B cell (primary cell): ENCODE data around the gene KLC4. TPM values are rescaled to one million over a fixed set of nuclear protein-coding genes. Genes with fewer than 3 reads are reported as not detected.

Experiments
- ATAC-seq: fragments of 200-7000 bp; cut with Tn5 transposase; one replicate; pipeline ENCODE4 v1.10.0; 2021; ENCODE audit warnings: low read depth, mild to moderate bottlenecking, moderate number of reproducible peaks, moderate library complexity
- CTCF ChIA-PET: fragments of 350-600 bp; sonication (Branson Sonifier 250); formaldehyde crosslinking; loops from one replicate; lab custom pipeline; 2021; ENCODE audit warnings: antibody characterized with exemption, inconsistent platforms; lab: Charles Lee
- POLR2A ChIA-PET: fragments of 350-600 bp; sonication (Branson Sonifier 250); formaldehyde crosslinking; loops from one replicate; lab custom pipeline; 2021; ENCODE audit warnings: antibody characterized with exemption; lab: Charles Lee
- DNase-seq: peaks from one replicate; pipeline ENCODE4 v3.0.0; 2013
- H2AFZ ChIP-seq: 2 replicates; pipeline ENCODE4 v1.6.1; 2012; ENCODE audit warnings: mild to moderate bottlenecking, low read depth, low read length; ENCODE audit not compliant: insufficient read depth, poor library complexity, severe bottlenecking
- H3K27ac ChIP-seq, 2 donors: 1 replicate in 1 of 2; 2 replicates in 1 of 2; pipeline ENCODE4 v1.5.1; 2012 to 2013; ENCODE audit warnings: low read length in 2 of 2, mild to moderate bottlenecking in 2 of 2, moderate library complexity in 1 of 2
- H3K27me3 ChIP-seq, 4 experiments: fragments of 200-600 bp in 1 of 4; sonication (generic) in 1 of 4; replicated peaks in 1 of 4; 1 replicate in 2 of 4; 2 replicates in 2 of 4; pipeline versions ENCODE4 v1.6.1 to v1.7.0; 2013 to 2016; ENCODE audit warnings: low read length in 3 of 4, mild to moderate bottlenecking in 2 of 4, mixed read lengths in 1 of 4, moderate library complexity in 1 of 4; ENCODE audit not compliant: insufficient read depth in 4 of 4, control insufficient read depth in 3 of 4; ENCODE audit errors: control extremely low read depth in 1 of 4
- H3K36me3 ChIP-seq, 2 experiments: replicated peaks in 1 of 2; 1 replicate in 1 of 2; 2 replicates in 1 of 2; pipeline versions ENCODE4 v1.6.1 to v1.7.1; 2013; ENCODE audit warnings: low read length in 1 of 2; ENCODE audit not compliant: insufficient read depth in 2 of 2, control insufficient read depth in 1 of 2; ENCODE audit errors: control extremely low read depth in 1 of 2, extremely low read depth in 1 of 2
- H3K4me1 ChIP-seq, 2 donors: fragments of 200-600 bp in 1 of 2; sonication (generic) in 1 of 2; 1 replicate in 1 of 2; 2 replicates in 1 of 2; pipeline versions ENCODE4 v1.5.1 to v1.6.1; 2013 to 2017; ENCODE audit warnings: low read length in 2 of 2; ENCODE audit not compliant: control insufficient read depth in 2 of 2, insufficient read depth in 2 of 2
- H3K4me2 ChIP-seq: replicated peaks from 2 replicates; pipeline ENCODE3; 2012; ENCODE audit warnings: mild to moderate bottlenecking, low read depth, low read length; ENCODE audit not compliant: poor library complexity, severe bottlenecking
- H3K4me3 ChIP-seq, 5 experiments: fragments of 200-600 bp in 1 of 5; sonication (generic) in 1 of 5; 1 replicate in 3 of 5; 2 replicates in 2 of 5; pipeline versions ENCODE4 v1.5.1 to v1.7.0; 2011 to 2016; ENCODE audit warnings: low read length in 4 of 5, mild to moderate bottlenecking in 4 of 5, low read depth in 2 of 5, control low read depth in 1 of 5, moderate library complexity in 1 of 5; ENCODE audit not compliant: insufficient read depth in 1 of 5; ENCODE audit errors: control extremely low read depth in 1 of 5, extremely low read depth in 1 of 5
- H3K79me2 ChIP-seq: fragments of 200-600 bp; sonication (generic); one replicate; pipeline ENCODE4 v1.6.0; 2016; ENCODE audit warnings: low read length; ENCODE audit not compliant: control insufficient read depth, insufficient read depth
- H3K9ac ChIP-seq: fragments of 200-600 bp; sonication (generic); 2 replicates; pipeline ENCODE4 v1.6.1; 2017; ENCODE audit warnings: mild to moderate bottlenecking, low read length, moderate library complexity
- H3K9me3 ChIP-seq, 3 donors: one replicate each; pipeline versions ENCODE4 v1.6.1 to v1.7.1; 2013; ENCODE audit warnings: low read length in 2 of 3; ENCODE audit not compliant: control insufficient read depth in 2 of 3, insufficient read depth in 1 of 3; ENCODE audit errors: control extremely low read depth in 1 of 3
- H4K20me1 ChIP-seq: 2 replicates; pipeline ENCODE4 v1.6.0; 2012; ENCODE audit warnings: mild to moderate bottlenecking, low read length; ENCODE audit not compliant: insufficient read depth, control insufficient read depth, poor library complexity, severe bottlenecking
- H3K27ac Mint-ChIP-seq: one replicate; pipeline ENCODE4 v1.8.0; 2021; ENCODE audit warnings: mixed read lengths
- H3K27me3 Mint-ChIP-seq: one replicate; pipeline ENCODE4 v1.8.0; 2021; ENCODE audit warnings: mixed read lengths
- H3K4me1 Mint-ChIP-seq: one replicate; pipeline ENCODE4 v1.8.0; 2021; ENCODE audit warnings: mixed read lengths
- H3K4me3 Mint-ChIP-seq: one replicate; pipeline ENCODE4 v1.8.0; 2021; ENCODE audit warnings: mixed read lengths
- H3K9me3 Mint-ChIP-seq: one replicate; pipeline ENCODE4 v1.8.0; 2022; ENCODE audit warnings: mixed read lengths; ENCODE audit not compliant: insufficient read depth
- CTCF ChIP-seq: fragments of 200-600 bp; IDR thresholded peaks from one replicate; pipeline ENCODE4 v1.8.0; 2022; ENCODE audit warnings: antibody characterized with exemption, mild to moderate bottlenecking
- EZH2 ChIP-seq: IDR thresholded peaks from 2 replicates; pipeline ENCODE4 v1.6.1; 2012; ENCODE audit warnings: borderline replicate concordance, low read depth, mild to moderate bottlenecking, moderate library complexity, low read length; ENCODE audit not compliant: insufficient read depth, poor library complexity, severe bottlenecking
- WGBS: methylation state at CpG from one replicate; pipeline ENCODE4 v1.1.5; 2013; ENCODE audit warnings: missing lambda C conversion rate; ENCODE audit not compliant: insufficient coverage; 5-methylcytosine and 5-hydroxymethylcytosine counted together
- intact Hi-C: fragments of 100-400 bp; cut with micrococcal nuclease; formaldehyde crosslinking; loops from one replicate; pipeline ENCODE4 v1.10.0; 2022
- polyA minus RNA-seq: library from RNA; depleted of rRNA, polyadenylated mRNA; stranded (reverse); fragments of >200 nt; gene quantifications from 2 replicates; pipeline ENCODE4 v1.2.3, GENCODE V29; 2012
- polyA plus RNA-seq: library from polyadenylated mRNA; depleted of rRNA; stranded (reverse); fragments of >200 nt; gene quantifications from 2 replicates; pipeline ENCODE4 v1.2.3, GENCODE V29; 2012
- total RNA-seq, 2 donors: library from RNA; stranded (reverse); fragments of 120-200 nt in 1 of 2; gene quantifications; 1 replicate in 1 of 2; 2 replicates in 1 of 2; pipeline versions ENCODE4 v1.2.3 to v1.2.4, GENCODE V29; 2013 to 2022

The KLC4 gene
- total RNA-seq (52.7 and 61.9 TPM in 2 replicates), polyA plus RNA-seq (30.6 and 33.0 TPM in 2 replicates), polyA minus RNA-seq (14.1 and 17.7 TPM in 2 replicates)
- 17.5 TPM for total RNA-seq (2013)

DNA sequence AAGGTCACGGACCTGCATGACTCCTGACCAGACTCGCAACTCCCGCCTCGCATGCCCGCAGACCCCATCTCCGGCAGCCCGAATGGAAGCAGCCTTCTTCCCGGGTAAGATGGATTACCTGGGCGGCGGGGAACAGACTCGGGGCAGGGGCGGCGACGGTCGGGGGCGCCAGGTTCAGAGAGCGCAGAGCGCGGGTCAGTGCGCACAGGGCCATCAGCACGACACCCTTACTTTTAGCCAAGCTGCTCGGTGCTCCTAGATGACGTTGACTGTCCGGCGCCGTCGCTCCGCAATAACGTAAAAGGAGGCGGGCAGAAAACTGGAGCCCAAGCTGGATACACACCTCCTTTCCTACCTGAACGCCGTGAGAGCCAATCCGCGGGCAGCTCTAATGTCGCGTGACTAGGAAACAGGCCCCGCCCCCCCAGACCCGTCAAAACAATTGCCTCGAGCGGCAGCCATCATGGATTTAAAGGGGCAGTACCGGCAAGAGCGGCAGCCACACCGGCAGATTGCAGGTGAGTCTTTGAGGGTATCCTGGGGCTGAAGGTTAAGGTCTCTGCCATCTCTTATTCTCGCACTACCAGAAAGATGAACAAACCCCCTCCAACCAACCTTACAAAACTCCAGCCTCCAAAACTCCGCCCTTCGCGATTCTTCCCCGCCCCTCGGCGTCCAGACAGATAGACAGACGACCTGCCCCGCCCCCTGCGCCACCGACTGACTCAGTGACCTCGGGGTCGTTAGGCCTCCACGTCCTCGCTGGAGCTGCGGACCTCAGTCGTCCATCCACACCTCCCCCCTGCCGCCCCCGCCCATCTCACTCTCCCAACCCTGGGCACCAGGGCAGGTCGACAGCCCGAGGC is at the start of gene KLC4, which contains the start of gene MRPL2:
Gene KLC4, plus strand, starts transcription at position 464 of the 866 bp plus-strand sequence. CDS start 1,705 bp downstream, outside the sequence.
Gene MRPL2, minus strand, starts transcription at position 267 of the 866 bp plus-strand sequence. Its CDS starts 53 bp downstream, at position 214.
- ChIA-PET CTCF (interaction anchor here (0.6 to 1.2 kb wide), 4 partner anchors 36 to 1012 kb away, joined by 3 to 4 read pairs (median 4); no protein-coding TSS in a partner anchor), POLR2A (interaction anchor here (0.6 to 1.3 kb wide), 6 partner anchors 45 to 314 kb away, joined by 3 to 11 read pairs (median 6); partner anchors contain the start of genes CNPY3, KLHDC3, MEA1 and TBCC)
- Histone ChIP-seq H3K9me3 (no peaks in the 10 kb centered on the region), H4K20me1 (peaks cover 11% of the 10 kb centered on the region), H3K4me3 (peak within 1 kb of the TSS; percentile 76 to 96 (median 89)), H3K9ac (peak within 1 kb of the TSS; percentile 79), H3K27ac (peak within 1 kb of the TSS; percentile 76 to 86), H3K27me3 (no peaks in the 10 kb centered on the region), H3K4me2 (peak within 1 kb of the TSS; percentile 87), H2AFZ (peak within 1 kb of the TSS; percentile 89), H3K4me1 (peaks cover 17 to 23% of the 10 kb centered on the region in 2 donors), H3K36me3 (peaks cover 0 to 15% of the 10 kb centered on the region in 2 experiments), H3K79me2 (peaks cover 33% of the 10 kb centered on the region)
- Mint-ChIP-seq H3K9me3 (no peaks in the 10 kb centered on the region), H3K4me1 (peaks cover 38% of the 10 kb centered on the region), H3K27ac (peak within 1 kb of the TSS; percentile 100), H3K27me3 (no peaks in the 10 kb centered on the region), H3K4me3 (peak within 1 kb of the TSS; percentile 99)
- intact Hi-C loops, result loop anchor here (1.0 to 10.0 kb wide), 9 partner anchors 45 to 1139 kb away; partner anchors contain the start of genes ABCC10, BYSL, CNPY3 and KLHDC3
- ATAC-seq (peak; percentile 96), DNase-seq (peak; percentile 98)
- WGBS, result under 1% methylated on average over 60 of the region's 64 CpGs
- TF ChIP-seq EZH2 (no peak), CTCF (no peak)
